ENCODE data around the gene ITPR2.
"Not testable (repeated sequence)": the region's sequence is repeated elsewhere in the genome, so short reads cannot be mapped to it uniquely, and the experiment has no call there.

The ITPR2 gene

GRCh38 chr12:26768611-26769603, 64.1 kb downstream of the ITPR2 start:
- no peak for DNase-seq (ENCODE audit: low read depth, low spot score)
- H3K27ac ChIP-seq, result no peak overlapping the region

- no peak overlapping the region for H3K27ac ChIP-seq
- no peak for DNase-seq (ENCODE audit: low read depth, low spot score)
These were observed 65.1 kb downstream of the ITPR2 start for GRCh38 chr12:26767865-26768264.

- DNase-seq (ENCODE audit: low read depth, low spot score), result no peak
These were observed 65.9 kb downstream of the ITPR2 start for GRCh38 chr12:26767116-26767515.

GRCh38 chr12:26762186-26762585, 70.8 kb downstream of the ITPR2 start:
- DNase-seq (ENCODE audit: low read depth, low spot score), result no peak
- no peak overlapping the region for H3K27ac ChIP-seq

More at GRCh38 chr12:26767116-26767515, 65.9 kb downstream of the ITPR2 start:
- no peak overlapping the region for H3K27ac ChIP-seq

GRCh38 chr12:26761775-26762174, 71.2 kb downstream of the ITPR2 start:
- DNase-seq (ENCODE audit: low read depth, low spot score), result no peak
- H3K27ac ChIP-seq, result no peak overlapping the region

- no peak for DNase-seq (ENCODE audit: low read depth, low spot score)
- H3K27ac ChIP-seq, result no peak overlapping the region
These were observed 72.2 kb downstream of the ITPR2 start for GRCh38 chr12:26760657-26761293.

- not testable (repeated sequence) for H3K27ac ChIP-seq; DNase-seq (ENCODE audit: low read depth, low spot score)
These were observed 77.6 kb downstream of the ITPR2 start for GRCh38 chr12:26755362-26755761.

GRCh38 chr12:26754148-26754547, 78.8 kb downstream of the ITPR2 start:
- no peak overlapping the region for H3K27ac ChIP-seq
- no peak for DNase-seq (ENCODE audit: low read depth, low spot score)

GRCh38 chr12:26751179-26751578, 81.8 kb downstream of the ITPR2 start:
- no peak for DNase-seq (ENCODE audit: low read depth, low spot score)
- H3K27ac ChIP-seq, result no peak overlapping the region

GRCh38 chr12:26750531-26751175, 82.3 kb downstream of the ITPR2 start:
- no peak for DNase-seq (ENCODE audit: low read depth, low spot score)

GRCh38 chr12:26749781-26750180, 83.2 kb downstream of the ITPR2 start:
- H3K27ac ChIP-seq, result peak overlapping the region; percentile 59
- no peak for DNase-seq (ENCODE audit: low read depth, low spot score)

More at GRCh38 chr12:26750531-26751175, 82.3 kb downstream of the ITPR2 start:
- H3K27ac ChIP-seq, result no peak overlapping the region

- no peak for DNase-seq (ENCODE audit: low read depth, low spot score)
These were observed 84.1 kb downstream of the ITPR2 start for GRCh38 chr12:26748741-26749431.

GRCh38 chr12:26748412-26748740, 84.6 kb downstream of the ITPR2 start:
- DNase-seq (ENCODE audit: low read depth, low spot score), result no peak
- H3K27ac ChIP-seq, result peak overlapping the region; percentile 59

More at GRCh38 chr12:26748741-26749431, 84.1 kb downstream of the ITPR2 start:
- H3K27ac ChIP-seq, result peak overlapping the region; percentile 59

GRCh38 chr12:26746121-26746714, 86.8 kb downstream of the ITPR2 start:
- H3K27ac ChIP-seq, result no peak overlapping the region
- no peak for DNase-seq (ENCODE audit: low read depth, low spot score)

GRCh38 chr12:26744697-26745440, 88.1 kb downstream of the ITPR2 start:
- H3K27ac ChIP-seq, result no peak overlapping the region
- no peak for DNase-seq (ENCODE audit: low read depth, low spot score)

GRCh38 chr12:26744042-26744626, 88.9 kb downstream of the ITPR2 start:
- no peak for DNase-seq (ENCODE audit: low read depth, low spot score)
- H3K27ac ChIP-seq, result no peak overlapping the region

- H3K27ac ChIP-seq, result peak overlapping the region; percentile 11
- DNase-seq (ENCODE audit: low read depth, low spot score), result no peak
These were observed 91.3 kb downstream of the ITPR2 start for GRCh38 chr12:26741584-26742227.

- DNase-seq (ENCODE audit: low read depth, low spot score), result no peak
- H3K27ac ChIP-seq, result peak overlapping the region; percentile 11
These were observed 92.0 kb downstream of the ITPR2 start for GRCh38 chr12:26740991-26741390.

All from epithelial cell of prostate (primary cell).